ENCODE measurements around the gene ZBTB34. TPM values are rescaled to one million over a fixed set of nuclear protein-coding genes. Genes with fewer than 3 reads are reported as not detected.

Gene ZBTB34
- total and polyA plus RNA-seq, 9 of the 15 experiments (the other 6 are each of a cell fraction or from before 2014, with no cell fraction given): 2.7 to 15.6 (median 9.8) TPM

DNA sequence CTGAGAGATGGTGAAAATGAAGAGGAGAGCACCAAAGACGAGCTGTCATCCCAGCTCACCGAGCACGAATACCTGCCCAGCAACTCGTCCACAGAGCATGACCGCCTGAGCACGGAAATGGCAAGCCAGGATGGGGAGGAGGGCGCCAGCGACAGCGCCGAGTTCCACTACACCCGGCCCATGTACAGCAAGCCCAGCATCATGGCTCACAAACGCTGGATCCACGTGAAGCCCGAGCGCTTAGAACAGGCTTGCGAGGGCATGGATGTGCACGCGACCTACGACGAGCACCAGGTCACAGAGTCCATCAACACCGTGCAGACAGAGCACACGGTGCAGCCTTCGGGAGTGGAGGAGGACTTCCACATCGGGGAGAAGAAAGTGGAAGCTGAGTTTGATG is 27.4 kb upstream of the ZBTB34 start (continued):
- TF ChIP-seq, protein P1, sequence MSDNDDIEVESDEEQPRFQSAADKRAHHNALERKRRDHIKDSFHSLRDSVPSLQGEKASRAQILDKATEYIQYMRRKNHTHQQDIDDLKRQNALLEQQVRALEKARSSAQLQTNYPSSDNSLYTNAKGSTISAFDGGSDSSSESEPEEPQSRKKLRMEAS (CRISPR knock-in tag; IDR thresholded peaks at IDR 0.05): no peak
- TF ChIP-seq ESRRA (IDR thresholded peaks at IDR 0.05; ENCODE audit: borderline replicate concordance, low read depth): no peak
- TF ChIP-seq FOXJ2 (tag; IDR thresholded peaks at IDR 0.05): no peak
- TF ChIP-seq ZNF778 (CRISPR knock-in tag; IDR thresholded peaks at IDR 0.05): no peak
- TF ChIP-seq, protein P2, sequence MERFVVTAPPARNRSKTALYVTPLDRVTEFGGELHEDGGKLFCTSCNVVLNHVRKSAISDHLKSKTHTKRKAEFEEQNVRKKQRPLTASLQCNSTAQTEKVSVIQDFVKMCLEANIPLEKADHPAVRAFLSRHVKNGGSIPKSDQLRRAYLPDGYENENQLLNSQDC (CRISPR knock-in tag; IDR thresholded peaks at IDR 0.05): no peak

DNA sequence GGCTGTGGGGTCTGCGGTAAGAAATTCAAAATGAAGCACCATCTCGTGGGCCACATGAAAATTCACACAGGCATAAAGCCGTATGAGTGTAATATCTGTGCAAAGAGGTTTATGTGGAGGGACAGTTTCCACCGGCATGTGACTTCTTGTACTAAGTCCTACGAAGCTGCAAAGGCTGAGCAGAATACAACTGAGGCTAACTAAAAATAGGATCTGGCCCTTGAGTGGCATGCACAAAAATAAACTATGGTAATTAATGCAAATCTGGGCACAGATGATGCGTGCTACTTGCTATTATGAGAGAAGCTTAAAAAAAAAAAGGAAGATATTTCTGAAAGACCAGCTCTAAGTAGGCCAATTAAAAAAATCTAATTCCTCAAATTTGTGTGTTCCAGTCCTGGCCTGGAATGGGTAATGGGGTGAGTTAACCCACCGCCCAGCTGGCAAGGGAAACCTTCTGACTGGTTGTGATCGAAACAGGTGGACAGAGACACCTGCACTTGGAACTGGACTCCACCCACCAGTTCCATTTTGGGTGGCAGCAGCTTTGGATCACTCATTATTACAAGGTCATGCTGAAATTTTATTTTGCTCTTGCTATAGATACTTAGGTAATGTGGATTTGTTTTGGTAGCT is 26.6 kb upstream of the ZBTB34 start:
- Histone ChIP-seq H3K9me3 (replicated peaks; ENCODE audit: control insufficient read depth, insufficient read depth, low read depth, low read length) (no peaks in the 10 kb centered on the region), H4K20me1 (replicated peaks; ENCODE audit: control insufficient read depth, insufficient read depth, low read length) (no peaks in the 10 kb centered on the region), H3K4me3 (no peak overlapping the region), H3K9ac (ENCODE audit: insufficient read depth in 1 of 2, low read depth in 2 of 2, low read length in 2 of 2) (no peak overlapping the region), H3K27me3 (ENCODE audit: control insufficient read depth in 2 of 2, insufficient read depth in 2 of 2, low read length in 2 of 2) (no peaks in the 10 kb centered on the region), H3K9me1 (ENCODE audit: control insufficient read depth, insufficient read depth, low read length) (peaks cover 4% of the 10 kb centered on the region), H3K4me2 (ENCODE audit: insufficient read depth, low read length) (no peak overlapping the region), H3K4me1 (replicated peaks in 1 of 2; ENCODE audit: control insufficient read depth in 2 of 2, insufficient read depth in 2 of 2, low read length in 2 of 2) (no peaks in the 10 kb centered on the region; a peak in 1 of 5 replicates), H3K27ac (ENCODE audit: extremely low read depth, low read depth, low read length) (no peak overlapping the region), H3K79me2 (ENCODE audit: control insufficient read depth, insufficient read depth, low read length) (peaks cover 27% of the 10 kb centered on the region), H3K36me3 (ENCODE audit: control insufficient read depth, insufficient read depth, low read length) (peaks cover 57% of the 10 kb centered on the region), H2AFZ (ENCODE audit: low read depth, low read length) (no peak overlapping the region)
- CTCF ChIA-PET (ENCODE audit: low intra/inter-chr PET ratio): no interaction called here
- FAIRE-seq: no peak
- 93% methylated on average over 7 of the region's 8 CpGs for WGBS (ENCODE audit: insufficient coverage, low coverage, missing lambda C conversion rate)
- POLR2A ChIA-PET: interaction anchor here (0.6 to 1.9 kb wide), 6 partner anchors 9 to 1857 kb away, joined by 3 to 8 read pairs (median 3); no protein-coding TSS in a partner anchor
- no peak for DNase-seq (ENCODE audit: extremely low read depth in 1 of 4, low spot score in 3 of 4)
- intact Hi-C loops (cut with micrococcal nuclease): no loop called here
- in situ Hi-C loops (cut with MboI): no loop called here
- no TSS peak for BruUV-seq (replicated peaks)
- no peak for ATAC-seq
- no peak for TF ChIP-seq GABPB2 (CRISPR knock-in tag; conservative IDR thresholded peaks at IDR 0.05)
- no peak for TF ChIP-seq GATAD2B (IDR thresholded peaks at IDR 0.05; ENCODE audit: borderline replicate concordance)
- TF ChIP-seq POLR3G (IDR thresholded peaks at IDR 0.05; ENCODE audit: extremely low read depth, insufficient read length, insufficient replicate concordance): no peak
- TF ChIP-seq, protein P3, sequence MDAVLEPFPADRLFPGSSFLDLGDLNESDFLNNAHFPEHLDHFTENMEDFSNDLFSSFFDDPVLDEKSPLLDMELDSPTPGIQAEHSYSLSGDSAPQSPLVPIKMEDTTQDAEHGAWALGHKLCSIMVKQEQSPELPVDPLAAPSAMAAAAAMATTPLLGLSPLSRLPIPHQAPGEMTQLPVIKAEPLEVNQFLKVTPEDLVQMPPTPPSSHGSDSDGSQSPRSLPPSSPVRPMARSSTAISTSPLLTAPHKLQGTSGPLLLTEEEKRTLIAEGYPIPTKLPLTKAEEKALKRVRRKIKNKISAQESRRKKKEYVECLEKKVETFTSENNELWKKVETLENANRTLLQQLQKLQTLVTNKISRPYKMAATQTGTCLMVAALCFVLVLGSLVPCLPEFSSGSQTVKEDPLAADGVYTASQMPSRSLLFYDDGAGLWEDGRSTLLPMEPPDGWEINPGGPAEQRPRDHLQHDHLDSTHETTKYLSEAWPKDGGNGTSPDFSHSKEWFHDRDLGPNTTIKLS (IDR thresholded peaks at IDR 0.05; ENCODE audit: borderline replicate concordance, low read depth): no peak
- TF ChIP-seq BDP1 (IDR thresholded peaks at IDR 0.05; ENCODE audit: insufficient read depth, insufficient read length): no peak
- no peak for TF ChIP-seq ELF2 (CRISPR knock-in tag; IDR thresholded peaks at IDR 0.05)
- no peak for TF ChIP-seq FOXK1 (CRISPR knock-in tag; IDR thresholded peaks at IDR 0.05; ENCODE audit: borderline replicate concordance)
- TF ChIP-seq, protein P4, sequence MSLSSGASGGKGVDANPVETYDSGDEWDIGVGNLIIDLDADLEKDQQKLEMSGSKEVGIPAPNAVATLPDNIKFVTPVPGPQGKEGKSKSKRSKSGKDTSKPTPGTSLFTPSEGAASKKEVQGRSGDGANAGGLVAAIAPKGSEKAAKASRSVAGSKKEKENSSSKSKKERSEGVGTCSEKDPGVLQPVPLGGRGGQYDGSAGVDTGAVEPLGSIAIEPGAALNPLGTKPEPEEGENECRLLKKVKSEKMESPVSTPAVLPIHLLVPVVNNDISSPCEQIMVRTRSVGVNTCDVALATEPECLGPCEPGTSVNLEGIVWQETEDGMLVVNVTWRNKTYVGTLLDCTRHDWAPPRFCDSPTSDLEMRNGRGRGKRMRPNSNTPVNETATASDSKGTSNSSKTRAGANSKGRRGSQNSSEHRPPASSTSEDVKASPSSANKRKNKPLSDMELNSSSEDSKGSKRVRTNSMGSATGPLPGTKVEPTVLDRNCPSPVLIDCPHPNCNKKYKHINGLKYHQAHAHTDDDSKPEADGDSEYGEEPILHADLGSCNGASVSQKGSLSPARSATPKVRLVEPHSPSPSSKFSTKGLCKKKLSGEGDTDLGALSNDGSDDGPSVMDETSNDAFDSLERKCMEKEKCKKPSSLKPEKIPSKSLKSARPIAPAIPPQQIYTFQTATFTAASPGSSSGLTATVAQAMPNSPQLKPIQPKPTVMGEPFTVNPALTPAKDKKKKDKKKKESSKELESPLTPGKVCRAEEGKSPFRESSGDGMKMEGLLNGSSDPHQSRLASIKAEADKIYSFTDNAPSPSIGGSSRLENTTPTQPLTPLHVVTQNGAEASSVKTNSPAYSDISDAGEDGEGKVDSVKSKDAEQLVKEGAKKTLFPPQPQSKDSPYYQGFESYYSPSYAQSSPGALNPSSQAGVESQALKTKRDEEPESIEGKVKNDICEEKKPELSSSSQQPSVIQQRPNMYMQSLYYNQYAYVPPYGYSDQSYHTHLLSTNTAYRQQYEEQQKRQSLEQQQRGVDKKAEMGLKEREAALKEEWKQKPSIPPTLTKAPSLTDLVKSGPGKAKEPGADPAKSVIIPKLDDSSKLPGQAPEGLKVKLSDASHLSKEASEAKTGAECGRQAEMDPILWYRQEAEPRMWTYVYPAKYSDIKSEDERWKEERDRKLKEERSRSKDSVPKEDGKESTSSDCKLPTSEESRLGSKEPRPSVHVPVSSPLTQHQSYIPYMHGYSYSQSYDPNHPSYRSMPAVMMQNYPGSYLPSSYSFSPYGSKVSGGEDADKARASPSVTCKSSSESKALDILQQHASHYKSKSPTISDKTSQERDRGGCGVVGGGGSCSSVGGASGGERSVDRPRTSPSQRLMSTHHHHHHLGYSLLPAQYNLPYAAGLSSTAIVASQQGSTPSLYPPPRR (CRISPR knock-in tag; IDR thresholded peaks at IDR 0.05; ENCODE audit: borderline replicate concordance): no peak

Data from K562 (cell line).